Measurements from ENCODE around the gene DCST2.

Gene DCST2

GRCh38 chr1:154974102-154974807, 59.3 kb downstream of the DCST2 start, which contains the start of gene CKS1B:
CKS1B (plus strand) TSS chr1:154974681; CDS start chr1:154974746, 65 bp downstream.
- peak in 1 of 2 experiments; percentile 8 for TF ChIP-seq CTCF (IDR thresholded peaks at IDR 0.05)
- no peaks in the 10 kb centered on the region for H3K27me3 ChIP-seq
- intact Hi-C loops (cut with DNase I; ENCODE audit: low total_unique reads), result loop anchor here (1.0 to 2.0 kb wide), 2 partner anchors 27 to 37 kb away; partner anchors contain the start of gene PMVK
- peak; percentile 98 to 99 for DNase-seq
- no peaks in the 10 kb centered on the region for H3K9me3 ChIP-seq
- peak within 1 kb of the TSS; percentile 95 to 97 for H3K27ac ChIP-seq
- H3K36me3 ChIP-seq, result peaks cover 0 to 6% (median 0%) of the 10 kb centered on the region in 3 donors
- peak within 1 kb of the TSS; percentile 68 to 76 for H3K4me3 ChIP-seq
- H3K4me1 ChIP-seq, result peaks cover 0 to 54% (median 46%) of the 10 kb centered on the region in 4 donors

- TF ChIP-seq CTCF (IDR thresholded peaks at IDR 0.05), result peak in 1 of 2 experiments; percentile 10
- Histone ChIP-seq H3K27me3 (no peaks in the 10 kb centered on the region), H3K4me1 (peaks cover 0 to 61% (median 53%) of the 10 kb centered on the region in 4 donors), H3K4me3 (peak overlapping the region; percentile 68 to 76), H3K27ac (peak overlapping the region; percentile 95 to 97), H3K36me3 (peaks cover 0 to 13% (median 0%) of the 10 kb centered on the region in 3 donors), H3K9me3 (no peaks in the 10 kb centered on the region)
- peak; percentile 97 to 98 for DNase-seq
- intact Hi-C loops (cut with DNase I; ENCODE audit: low total_unique reads), result loop anchor here (1.0 to 2.0 kb wide), 2 partner anchors 28 to 37 kb away; partner anchors contain the start of gene PMVK
Measured at GRCh38 chr1:154973344-154974101, 60.1 kb downstream of the DCST2 start.

GRCh38 chr1:154972517-154973343, 60.9 kb downstream of the DCST2 start:
- H3K9me3 ChIP-seq, result no peaks in the 10 kb centered on the region
- H3K27me3 ChIP-seq, result no peaks in the 10 kb centered on the region
- DNase-seq, result peak; percentile 78 to 90
- peak overlapping the region; percentile 95 to 97 for H3K27ac ChIP-seq
- H3K4me3 ChIP-seq, result peak overlapping the region; percentile 68 to 76
- intact Hi-C loops (cut with DNase I; ENCODE audit: low total_unique reads), result no loop called here
- H3K36me3 ChIP-seq, result peaks cover 5 to 21% (median 6%) of the 10 kb centered on the region in 3 donors
- TF ChIP-seq CTCF (IDR thresholded peaks at IDR 0.05), result no peak
- peaks cover 0 to 64% (median 54%) of the 10 kb centered on the region in 4 donors for H3K4me1 ChIP-seq

GRCh38 chr1:154972213-154972516, 61.4 kb downstream of the DCST2 start:
- H3K4me3 ChIP-seq, result peak overlapping the region; percentile 68 to 76

More at GRCh38 chr1:154972213-154972516, 61.4 kb downstream of the DCST2 start:
- intact Hi-C loops (cut with DNase I; ENCODE audit: low total_unique reads), result no loop called here
- no peaks in the 10 kb centered on the region for H3K27me3 ChIP-seq
- peaks cover 0 to 64% (median 54%) of the 10 kb centered on the region in 4 donors for H3K4me1 ChIP-seq
- no peak for TF ChIP-seq CTCF (IDR thresholded peaks at IDR 0.05)
- no peak for DNase-seq
- H3K9me3 ChIP-seq, result no peaks in the 10 kb centered on the region
- H3K36me3 ChIP-seq, result peaks cover 11 to 26% (median 11%) of the 10 kb centered on the region in 3 donors
- peak overlapping the region; percentile 95 to 97 for H3K27ac ChIP-seq

All from tibial artery (tissue), 4 donors.